B cell (primary cell): Measurements from ENCODE around the gene LRRC39. TPM values are rescaled to one million over a fixed set of nuclear protein-coding genes. Genes with fewer than 3 reads are reported as not detected.

Source experiments
- ATAC-seq: fragments of 200-7000 bp; cut with Tn5 transposase; one replicate; pipeline ENCODE4 v1.10.0; 2021; ENCODE audit warnings: low read depth, mild to moderate bottlenecking, moderate number of reproducible peaks, moderate library complexity
- CTCF ChIA-PET: fragments of 350-600 bp; sonication (Branson Sonifier 250); formaldehyde crosslinking; loops from one replicate; lab custom pipeline; 2021; ENCODE audit warnings: antibody characterized with exemption, inconsistent platforms; lab: Charles Lee
- POLR2A ChIA-PET: fragments of 350-600 bp; sonication (Branson Sonifier 250); formaldehyde crosslinking; loops from one replicate; lab custom pipeline; 2021; ENCODE audit warnings: antibody characterized with exemption; lab: Charles Lee
- DNase-seq: peaks from one replicate; pipeline ENCODE4 v3.0.0; 2013
- H2AFZ ChIP-seq: 2 replicates; pipeline ENCODE4 v1.6.1; 2012; ENCODE audit warnings: mild to moderate bottlenecking, low read depth, low read length; ENCODE audit not compliant: insufficient read depth, poor library complexity, severe bottlenecking
- H3K27ac ChIP-seq, 2 donors: 1 replicate in 1 of 2; 2 replicates in 1 of 2; pipeline ENCODE4 v1.5.1; 2012 to 2013; ENCODE audit warnings: low read length in 2 of 2, mild to moderate bottlenecking in 2 of 2, moderate library complexity in 1 of 2
- H3K27me3 ChIP-seq, 4 experiments: fragments of 200-600 bp in 1 of 4; sonication (generic) in 1 of 4; replicated peaks in 1 of 4; 1 replicate in 2 of 4; 2 replicates in 2 of 4; pipeline versions ENCODE4 v1.6.1 to v1.7.0; 2013 to 2016; ENCODE audit warnings: low read length in 3 of 4, mild to moderate bottlenecking in 2 of 4, mixed read lengths in 1 of 4, moderate library complexity in 1 of 4; ENCODE audit not compliant: insufficient read depth in 4 of 4, control insufficient read depth in 3 of 4; ENCODE audit errors: control extremely low read depth in 1 of 4
- H3K36me3 ChIP-seq, 2 experiments: replicated peaks in 1 of 2; 1 replicate in 1 of 2; 2 replicates in 1 of 2; pipeline versions ENCODE4 v1.6.1 to v1.7.1; 2013; ENCODE audit warnings: low read length in 1 of 2; ENCODE audit not compliant: insufficient read depth in 2 of 2, control insufficient read depth in 1 of 2; ENCODE audit errors: control extremely low read depth in 1 of 2, extremely low read depth in 1 of 2
- H3K4me1 ChIP-seq, 2 donors: fragments of 200-600 bp in 1 of 2; sonication (generic) in 1 of 2; 1 replicate in 1 of 2; 2 replicates in 1 of 2; pipeline versions ENCODE4 v1.5.1 to v1.6.1; 2013 to 2017; ENCODE audit warnings: low read length in 2 of 2; ENCODE audit not compliant: control insufficient read depth in 2 of 2, insufficient read depth in 2 of 2
- H3K4me2 ChIP-seq: replicated peaks from 2 replicates; pipeline ENCODE3; 2012; ENCODE audit warnings: mild to moderate bottlenecking, low read depth, low read length; ENCODE audit not compliant: poor library complexity, severe bottlenecking
- H3K4me3 ChIP-seq, 5 experiments: fragments of 200-600 bp in 1 of 5; sonication (generic) in 1 of 5; 1 replicate in 3 of 5; 2 replicates in 2 of 5; pipeline versions ENCODE4 v1.5.1 to v1.7.0; 2011 to 2016; ENCODE audit warnings: low read length in 4 of 5, mild to moderate bottlenecking in 4 of 5, low read depth in 2 of 5, control low read depth in 1 of 5, moderate library complexity in 1 of 5; ENCODE audit not compliant: insufficient read depth in 1 of 5; ENCODE audit errors: control extremely low read depth in 1 of 5, extremely low read depth in 1 of 5
- H3K79me2 ChIP-seq: fragments of 200-600 bp; sonication (generic); one replicate; pipeline ENCODE4 v1.6.0; 2016; ENCODE audit warnings: low read length; ENCODE audit not compliant: control insufficient read depth, insufficient read depth
- H3K9ac ChIP-seq: fragments of 200-600 bp; sonication (generic); 2 replicates; pipeline ENCODE4 v1.6.1; 2017; ENCODE audit warnings: mild to moderate bottlenecking, low read length, moderate library complexity
- H3K9me3 ChIP-seq, 3 donors: one replicate each; pipeline versions ENCODE4 v1.6.1 to v1.7.1; 2013; ENCODE audit warnings: low read length in 2 of 3; ENCODE audit not compliant: control insufficient read depth in 2 of 3, insufficient read depth in 1 of 3; ENCODE audit errors: control extremely low read depth in 1 of 3
- H4K20me1 ChIP-seq: 2 replicates; pipeline ENCODE4 v1.6.0; 2012; ENCODE audit warnings: mild to moderate bottlenecking, low read length; ENCODE audit not compliant: insufficient read depth, control insufficient read depth, poor library complexity, severe bottlenecking
- H3K27ac Mint-ChIP-seq: one replicate; pipeline ENCODE4 v1.8.0; 2021; ENCODE audit warnings: mixed read lengths
- H3K27me3 Mint-ChIP-seq: one replicate; pipeline ENCODE4 v1.8.0; 2021; ENCODE audit warnings: mixed read lengths
- H3K4me1 Mint-ChIP-seq: one replicate; pipeline ENCODE4 v1.8.0; 2021; ENCODE audit warnings: mixed read lengths
- H3K4me3 Mint-ChIP-seq: one replicate; pipeline ENCODE4 v1.8.0; 2021; ENCODE audit warnings: mixed read lengths
- H3K9me3 Mint-ChIP-seq: one replicate; pipeline ENCODE4 v1.8.0; 2022; ENCODE audit warnings: mixed read lengths; ENCODE audit not compliant: insufficient read depth
- CTCF ChIP-seq: fragments of 200-600 bp; IDR thresholded peaks from one replicate; pipeline ENCODE4 v1.8.0; 2022; ENCODE audit warnings: antibody characterized with exemption, mild to moderate bottlenecking
- EZH2 ChIP-seq: IDR thresholded peaks from 2 replicates; pipeline ENCODE4 v1.6.1; 2012; ENCODE audit warnings: borderline replicate concordance, low read depth, mild to moderate bottlenecking, moderate library complexity, low read length; ENCODE audit not compliant: insufficient read depth, poor library complexity, severe bottlenecking
- WGBS: methylation state at CpG from one replicate; pipeline ENCODE4 v1.1.5; 2013; ENCODE audit warnings: missing lambda C conversion rate; ENCODE audit not compliant: insufficient coverage; 5-methylcytosine and 5-hydroxymethylcytosine counted together
- intact Hi-C: fragments of 100-400 bp; cut with micrococcal nuclease; formaldehyde crosslinking; loops from one replicate; pipeline ENCODE4 v1.10.0; 2022
- polyA plus RNA-seq: library from polyadenylated mRNA; depleted of rRNA; stranded (reverse); fragments of >200 nt; gene quantifications from 2 replicates; pipeline ENCODE4 v1.2.3, GENCODE V29; 2012
- total RNA-seq, 2 donors: library from RNA; stranded (reverse); fragments of 120-200 nt in 1 of 2; gene quantifications; 1 replicate in 1 of 2; 2 replicates in 1 of 2; pipeline versions ENCODE4 v1.2.3 to v1.2.4, GENCODE V29; 2013 to 2022

LRRC39 gene
- total and polyA plus RNA-seq, 2 donors (not counting 1 experiment from before 2014, with no cell fraction given): 0.91 to 1.5 TPM

- Histone ChIP-seq H3K27ac (no peak overlapping the region), H3K36me3 (peaks cover 0 to 9% of the 10 kb centered on the region in 2 experiments), H3K9ac (no peak overlapping the region), H2AFZ (no peak overlapping the region), H3K9me3 (no peaks in the 10 kb centered on the region), H3K79me2 (no peaks in the 10 kb centered on the region), H3K4me2 (no peak overlapping the region), H4K20me1 (no peaks in the 10 kb centered on the region), H3K4me3 (no peak overlapping the region), H3K27me3 (no peaks in the 10 kb centered on the region), H3K4me1 (no peaks in the 10 kb centered on the region)
- no peaks in the 10 kb centered on the region for H3K27me3 Mint-ChIP-seq
- ChIA-PET CTCF (no interaction called here), POLR2A (no interaction called here)
- TF ChIP-seq EZH2: no peak
- no peak for TF ChIP-seq CTCF
- no peak overlapping the region for H3K4me3 Mint-ChIP-seq
- H3K27ac Mint-ChIP-seq: no peak overlapping the region
- no peaks in the 10 kb centered on the region for H3K4me1 Mint-ChIP-seq
- no peaks in the 10 kb centered on the region for H3K9me3 Mint-ChIP-seq
- no peak for ATAC-seq
- WGBS: no CpG with 5 or more reads among the region's 4 CpGs
- intact Hi-C loops: no loop called here
- no peak for DNase-seq
Observed at GRCh38 chr1:100115524-100115923, 62.5 kb downstream of the LRRC39 start.

- TF ChIP-seq EZH2: no peak
- no peak for TF ChIP-seq CTCF
- Histone ChIP-seq H3K9me3 (no peaks in the 10 kb centered on the region), H3K27me3 (no peaks in the 10 kb centered on the region), H3K4me1 (no peaks in the 10 kb centered on the region), H3K36me3 (peaks cover 0 to 11% of the 10 kb centered on the region in 2 experiments), H3K27ac (no peak overlapping the region), H3K9ac (no peak overlapping the region), H4K20me1 (no peaks in the 10 kb centered on the region), H2AFZ (no peak overlapping the region), H3K4me3 (no peak overlapping the region), H3K79me2 (no peaks in the 10 kb centered on the region), H3K4me2 (no peak overlapping the region)
- no peak for DNase-seq
- H3K27ac Mint-ChIP-seq: no peak overlapping the region
- H3K4me1 Mint-ChIP-seq: no peaks in the 10 kb centered on the region
- ChIA-PET CTCF (no interaction called here), POLR2A (no interaction called here)
- H3K9me3 Mint-ChIP-seq: no peaks in the 10 kb centered on the region
- intact Hi-C loops: no loop called here
- H3K4me3 Mint-ChIP-seq: no peak overlapping the region
- ATAC-seq: no peak
- H3K27me3 Mint-ChIP-seq: no peaks in the 10 kb centered on the region
Observed at GRCh38 chr1:100109554-100110066, 68.4 kb downstream of the LRRC39 start.
